GM18870 (cell line): ENCODE results near the gene ADAM19.

ENCODE experiments used
- ATAC-seq: cut with Tn5 transposase; IDR thresholded peaks from one replicate; pipeline ENCODE4 v1.9.1; 2021; ENCODE audit warnings: moderate library complexity; ENCODE audit not compliant: unreplicated experiment

The ADAM19 gene, protein sequence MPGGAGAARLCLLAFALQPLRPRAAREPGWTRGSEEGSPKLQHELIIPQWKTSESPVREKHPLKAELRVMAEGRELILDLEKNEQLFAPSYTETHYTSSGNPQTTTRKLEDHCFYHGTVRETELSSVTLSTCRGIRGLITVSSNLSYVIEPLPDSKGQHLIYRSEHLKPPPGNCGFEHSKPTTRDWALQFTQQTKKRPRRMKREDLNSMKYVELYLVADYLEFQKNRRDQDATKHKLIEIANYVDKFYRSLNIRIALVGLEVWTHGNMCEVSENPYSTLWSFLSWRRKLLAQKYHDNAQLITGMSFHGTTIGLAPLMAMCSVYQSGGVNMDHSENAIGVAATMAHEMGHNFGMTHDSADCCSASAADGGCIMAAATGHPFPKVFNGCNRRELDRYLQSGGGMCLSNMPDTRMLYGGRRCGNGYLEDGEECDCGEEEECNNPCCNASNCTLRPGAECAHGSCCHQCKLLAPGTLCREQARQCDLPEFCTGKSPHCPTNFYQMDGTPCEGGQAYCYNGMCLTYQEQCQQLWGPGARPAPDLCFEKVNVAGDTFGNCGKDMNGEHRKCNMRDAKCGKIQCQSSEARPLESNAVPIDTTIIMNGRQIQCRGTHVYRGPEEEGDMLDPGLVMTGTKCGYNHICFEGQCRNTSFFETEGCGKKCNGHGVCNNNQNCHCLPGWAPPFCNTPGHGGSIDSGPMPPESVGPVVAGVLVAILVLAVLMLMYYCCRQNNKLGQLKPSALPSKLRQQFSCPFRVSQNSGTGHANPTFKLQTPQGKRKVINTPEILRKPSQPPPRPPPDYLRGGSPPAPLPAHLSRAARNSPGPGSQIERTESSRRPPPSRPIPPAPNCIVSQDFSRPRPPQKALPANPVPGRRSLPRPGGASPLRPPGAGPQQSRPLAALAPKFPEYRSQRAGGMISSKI

GRCh38 chr5:157575381-157576020 lies at the start of gene ADAM19:
ADAM19 (minus strand) TSS chr5:157575775; CDS start chr5:157575696, 79 bp downstream.
- ATAC-seq: no peak

GRCh38 chr5:157624144-157624543 lies 48.6 kb upstream of the ADAM19 start:
- ATAC-seq: no peak

GRCh38 chr5:157620776-157621175 lies 45.2 kb upstream of the ADAM19 start:
- ATAC-seq: no peak

DNA sequence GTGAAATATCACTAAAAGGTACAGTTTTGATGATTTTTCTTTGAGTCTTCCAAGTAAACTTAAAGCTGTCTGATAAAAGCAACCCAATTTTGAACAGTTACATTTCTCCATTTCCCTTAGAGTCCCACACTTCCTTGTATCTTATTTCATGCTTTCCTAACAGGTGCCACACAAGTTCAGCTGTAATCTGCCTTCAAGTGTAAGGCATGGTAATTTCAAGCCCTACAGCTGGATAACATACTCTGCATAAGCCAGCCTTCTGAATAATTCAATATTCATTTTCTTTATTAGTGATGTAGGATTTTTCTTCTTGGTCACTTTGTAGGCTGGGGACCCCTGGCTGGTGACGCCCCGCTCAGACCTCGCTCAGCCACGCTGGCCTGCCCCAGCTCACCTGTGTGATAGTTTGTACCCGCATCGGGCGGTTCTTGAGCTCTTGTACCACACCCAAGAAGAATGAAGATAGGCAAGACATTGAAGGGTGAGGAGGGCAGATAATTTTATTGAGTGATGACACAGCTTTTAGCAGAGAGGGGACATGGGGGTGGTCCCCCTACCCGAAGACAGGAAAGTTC lies 42.7 kb upstream of the ADAM19 start:
- no peak for ATAC-seq

- ATAC-seq: no peak
Observed at GRCh38 chr5:157616785-157617184, 41.2 kb upstream of the ADAM19 start.

GRCh38 chr5:157613385-157614245 lies 38.0 kb upstream of the ADAM19 start:
- ATAC-seq: no peak

DNA sequence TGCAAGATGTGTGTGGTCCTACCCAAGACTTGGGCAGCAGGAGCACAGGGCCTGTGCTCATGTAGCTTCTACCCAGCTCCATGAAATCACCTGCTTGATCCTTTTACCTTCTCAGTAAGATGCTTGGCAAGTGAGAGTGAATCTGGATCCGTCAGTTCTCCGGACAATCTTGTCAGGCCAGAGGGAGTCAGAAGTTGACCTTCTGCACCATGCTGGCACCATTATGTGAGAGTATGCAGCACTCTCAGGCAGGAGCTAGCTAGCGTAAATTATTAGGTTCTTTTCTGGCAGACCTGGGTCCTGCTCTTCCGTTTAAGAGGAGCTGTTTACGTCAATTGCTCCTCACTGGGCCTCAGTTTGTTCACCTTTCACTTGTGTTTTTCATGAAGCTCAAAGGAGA lies 37.0 kb upstream of the ADAM19 start:
- ATAC-seq: no peak

GRCh38 chr5:157611571-157612476 lies 36.2 kb upstream of the ADAM19 start:
- ATAC-seq: peak; percentile 62

GRCh38 chr5:157610990-157611389 lies 35.4 kb upstream of the ADAM19 start:
- ATAC-seq: no peak

GRCh38 chr5:157608972-157609565 lies 33.5 kb upstream of the ADAM19 start:
- ATAC-seq: no peak

- peak; percentile 40 for ATAC-seq
Observed at GRCh38 chr5:157607371-157608161, 32.0 kb upstream of the ADAM19 start.

- ATAC-seq: no peak
Observed at GRCh38 chr5:157606046-157606445, 30.5 kb upstream of the ADAM19 start.

- ATAC-seq: peak; percentile 38
Observed at GRCh38 chr5:157603333-157604190, 28.0 kb upstream of the ADAM19 start.

DNA sequence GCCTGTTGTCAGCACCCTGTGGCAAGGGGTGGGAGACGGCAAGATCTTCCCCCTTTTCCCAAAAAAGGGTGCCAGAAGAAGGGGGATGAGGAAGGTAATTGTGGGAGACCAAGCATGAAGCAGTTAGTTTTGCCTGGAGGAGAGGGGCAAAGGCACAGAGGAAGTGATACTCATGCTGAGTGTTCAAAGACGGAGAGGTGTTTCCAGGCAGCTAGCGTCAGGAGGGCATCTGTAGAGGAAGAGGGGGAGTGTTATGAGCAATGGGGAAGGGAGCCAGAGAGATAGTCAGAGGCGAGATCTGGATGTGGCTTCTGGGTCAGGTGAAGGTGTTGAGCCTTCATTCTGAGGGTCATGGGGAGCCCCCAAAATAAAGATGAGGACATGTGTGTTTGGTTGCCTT lies 26.9 kb upstream of the ADAM19 start:
- peak; percentile 57 for ATAC-seq

GRCh38 chr5:157600252-157600651 lies 24.7 kb upstream of the ADAM19 start:
- no peak for ATAC-seq

DNA sequence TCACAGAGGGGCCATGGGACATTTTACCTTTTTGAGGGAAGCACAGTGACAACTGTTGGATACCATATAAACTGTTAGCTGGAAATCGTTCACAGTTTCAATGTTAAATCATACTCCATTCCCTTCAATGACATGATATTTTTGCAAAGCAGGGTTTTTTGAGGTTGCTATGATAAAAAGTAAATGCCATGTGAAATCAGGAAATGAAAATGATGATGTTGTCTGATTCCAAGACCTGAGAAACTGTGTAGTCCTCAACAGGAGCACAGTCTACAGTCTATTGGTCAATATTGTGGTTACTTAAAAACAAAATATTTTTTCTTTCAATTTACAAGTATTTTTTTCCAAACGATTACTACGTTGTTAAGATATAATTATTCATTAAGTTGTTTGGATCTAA lies 24.0 kb upstream of the ADAM19 start:
- ATAC-seq: no peak
